Activated CD8-positive, alpha-beta memory T cell treated with anti-CD3 and anti-CD28 coated beads for 36 hours (primary cell): Measurements from ENCODE around the gene ZNF791. TPM values are rescaled to one million over a fixed set of nuclear protein-coding genes. Genes with fewer than 3 reads are reported as not detected.

Experiments
- CTCF ChIA-PET: fragments of 350-600 bp; sonication (Branson Sonifier 250); formaldehyde crosslinking; loops from one replicate; lab custom pipeline; 2021; ENCODE audit warnings: antibody characterized with exemption; lab: Charles Lee
- POLR2A ChIA-PET: fragments of 350-600 bp; sonication (Branson Sonifier 250); formaldehyde crosslinking; loops from one replicate; lab custom pipeline; 2021; ENCODE audit warnings: antibody characterized with exemption; lab: Charles Lee
- total RNA-seq, 2 experiments: library from RNA; stranded (reverse); gene quantifications; one replicate each; pipeline ENCODE4 v1.2.3, GENCODE V29; 2021

ZNF791 gene
- total RNA-seq, 2 experiments from 2014 or later, result 21.0 to 27.3 TPM

DNA sequence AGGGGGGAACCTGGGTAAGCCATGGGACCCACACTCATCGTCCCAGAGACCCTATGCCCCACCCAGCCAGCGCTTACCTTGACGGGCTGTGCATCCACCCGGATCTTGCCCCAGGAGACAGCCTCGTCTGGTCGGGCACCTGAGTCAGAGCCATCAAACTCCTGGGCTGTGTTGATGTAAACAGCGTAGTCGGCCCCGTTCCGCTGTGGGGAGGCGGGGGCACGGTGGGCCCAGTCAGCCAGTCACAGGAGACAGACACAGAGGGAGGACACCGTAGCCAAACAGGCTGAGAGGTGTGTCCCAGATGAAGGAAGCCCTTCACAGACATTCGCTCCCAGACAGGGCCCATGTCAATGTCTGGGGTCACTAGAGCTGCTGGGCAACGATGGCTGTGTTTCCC is 65.2 kb downstream of the ZNF791 start:
- POLR2A ChIA-PET, result no interaction called here

DNA sequence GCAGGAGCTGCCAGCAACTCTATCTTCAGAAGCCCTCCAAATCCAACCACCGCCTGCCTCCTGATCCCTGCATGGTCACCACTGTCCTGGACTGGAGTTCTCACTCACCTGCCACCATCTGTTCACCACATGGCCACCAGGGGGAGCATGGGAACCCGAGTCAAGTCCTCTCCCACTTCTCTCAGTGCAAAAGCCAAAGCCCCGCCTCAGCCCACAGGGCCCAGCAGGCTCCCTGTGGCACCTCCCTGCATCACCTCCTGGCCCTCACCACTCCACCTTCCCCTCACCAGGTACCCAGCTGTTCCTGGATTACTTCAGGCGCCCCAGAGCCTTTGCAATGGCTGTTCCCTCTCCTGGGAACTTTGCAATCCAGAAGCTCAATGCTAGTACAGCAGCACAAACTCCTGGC is 65.7 kb downstream of the ZNF791 start:
- POLR2A ChIA-PET, result no interaction called here
- CTCF ChIA-PET, result interaction anchor here (0.6 to 1.4 kb wide), 7 partner anchors 10 to 443 kb away, joined by 3 to 9 read pairs (median 3); partner anchors contain the start of genes MAN2B1, TRIR and WDR83

More for the DNA sequence above, 65.2 kb downstream of the ZNF791 start:
- CTCF ChIA-PET, result interaction anchor here (1.1 to 1.4 kb wide), 5 partner anchors 10 to 172 kb away, joined by 3 to 9 read pairs (median 3); partner anchors contain the start of genes MAN2B1 and WDR83

DNA sequence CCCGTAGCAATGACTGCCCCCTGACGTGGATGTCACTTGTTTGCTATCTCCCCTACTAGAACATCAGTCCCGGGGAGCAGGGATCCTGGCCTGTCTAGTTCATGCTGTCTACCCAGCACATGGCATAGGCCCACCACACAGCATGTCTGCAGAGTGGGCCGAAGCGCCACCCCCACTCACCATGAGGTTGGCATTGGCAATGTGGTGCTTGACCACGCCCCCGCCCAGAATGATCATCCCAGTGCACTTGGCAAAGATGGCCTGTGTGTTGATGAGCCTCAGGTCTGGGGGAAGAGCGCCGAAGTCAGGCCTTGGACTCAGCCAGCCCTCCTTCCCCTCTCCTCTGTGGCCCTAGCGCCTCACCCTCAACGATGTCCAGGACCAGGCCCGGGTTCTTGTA is 66.2 kb downstream of the ZNF791 start:
- CTCF ChIA-PET, result interaction anchor here (0.6 to 2.2 kb wide), 8 partner anchors 8 to 444 kb away, joined by 3 to 10 read pairs (median 3); partner anchors contain the start of genes MAN2B1, TRIR and WDR83
- POLR2A ChIA-PET, result no interaction called here

DNA sequence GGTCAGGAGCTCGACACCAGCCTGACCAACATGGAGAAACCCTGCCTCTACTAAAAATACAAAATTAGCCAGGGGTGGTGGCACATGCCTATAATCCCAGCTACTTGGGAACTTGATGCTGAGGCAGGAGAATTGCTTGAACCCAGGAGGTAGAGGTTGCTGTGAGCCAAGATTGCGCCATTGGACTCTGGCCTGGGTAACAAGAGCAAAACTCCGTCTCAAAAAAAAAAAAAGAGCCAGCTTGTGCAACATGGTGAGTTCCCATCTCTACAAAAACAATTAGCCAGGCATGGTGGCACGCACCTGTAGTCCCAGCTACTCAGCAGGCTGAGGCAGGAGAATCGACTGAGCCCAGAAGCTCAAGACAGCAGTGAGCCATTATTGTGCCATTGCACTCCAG is 67.3 kb downstream of the ZNF791 start:
- POLR2A ChIA-PET, result interaction anchor here (0.5 to 0.7 kb wide), 4 partner anchors 17 to 829 kb away, joined by 3 to 4 read pairs (median 3); no protein-coding TSS in a partner anchor
- CTCF ChIA-PET, result interaction anchor here (2.2 kb wide), 1 partner anchor 9 kb away, joined by 10 read pairs; a partner anchor contains a TSS

DNA sequence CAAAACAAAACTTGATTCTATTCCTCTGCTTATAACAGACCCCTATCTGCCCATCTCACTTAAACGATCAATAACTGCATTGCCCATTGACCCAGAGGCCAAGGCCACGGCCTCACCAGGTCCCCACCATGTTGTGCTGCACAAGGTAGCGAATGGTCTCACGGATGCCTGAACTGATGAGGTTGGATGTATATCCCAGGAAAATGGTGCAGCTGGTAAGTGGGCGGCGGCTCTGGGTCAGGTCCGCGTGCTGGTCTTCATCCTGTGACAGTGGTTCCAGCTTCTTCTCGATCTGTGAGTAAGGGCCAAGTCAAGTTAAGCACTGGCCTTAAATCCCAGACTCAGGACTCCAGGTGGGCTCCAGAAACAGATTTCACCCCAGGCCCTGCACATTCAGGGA is 69.3 kb downstream of the ZNF791 start:
- CTCF ChIA-PET, result interaction anchor here (1.1 to 1.8 kb wide), 3 partner anchors 9 to 98 kb away, joined by 3 to 6 read pairs (median 5); partner anchors contain the start of gene TRIR
- POLR2A ChIA-PET, result interaction anchor here (0.8 to 1.6 kb wide), 2 partner anchors 113 to 1245 kb away, joined by 3 to 5 read pairs; partner anchors contain the start of gene PRKCSH

DNA sequence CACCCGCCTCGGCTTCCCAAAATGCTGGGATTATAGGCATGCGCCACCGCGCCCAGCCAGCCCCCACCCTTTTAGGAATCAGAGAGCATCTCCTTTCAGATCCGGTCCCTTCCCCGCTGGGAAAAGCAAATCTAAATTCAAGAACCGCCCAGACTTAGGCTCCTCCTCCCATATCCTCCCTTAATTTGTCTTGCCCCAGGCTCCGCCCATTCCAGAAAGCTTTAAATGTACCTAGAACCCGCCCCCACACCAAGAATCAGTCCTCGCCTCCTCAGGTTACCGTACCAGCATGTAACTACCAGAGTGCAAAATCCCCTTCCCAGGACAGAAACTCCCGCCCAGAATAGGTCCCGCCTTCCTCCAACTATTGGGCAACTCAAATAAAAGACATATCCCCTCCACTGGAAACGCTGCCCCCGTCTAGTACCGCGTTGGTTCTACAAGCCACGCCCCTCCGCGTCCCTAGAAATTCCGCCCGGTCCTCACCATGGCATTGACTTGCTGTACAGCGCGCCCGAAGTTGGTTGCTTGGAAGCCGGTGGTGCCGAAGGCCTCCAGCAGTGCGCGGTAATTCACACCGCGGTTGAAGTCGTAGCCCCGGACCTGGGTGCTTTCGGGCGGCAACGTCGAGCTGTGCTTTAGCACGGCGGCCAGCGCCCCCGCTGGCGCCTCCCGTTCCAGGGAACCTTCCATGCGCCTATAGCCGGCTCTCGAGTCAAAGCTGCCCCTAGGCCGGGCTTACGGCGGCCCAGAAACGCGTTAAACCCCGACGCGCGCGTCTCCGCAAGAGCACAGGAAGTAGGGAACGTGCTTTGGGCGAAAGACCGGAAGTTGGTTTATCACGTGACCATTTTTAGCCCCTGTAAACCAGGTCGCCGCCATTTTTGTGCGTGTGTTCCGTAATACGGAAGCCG is 70.6 kb downstream of the ZNF791 start, which contains the start of gene DHPS:
Gene DHPS (minus strand): TSS at position 807 of the 914 bp plus-strand sequence. CDS start 114 bp downstream, at position 693.
- POLR2A ChIA-PET, result interaction anchor here (0.6 to 1.6 kb wide), 11 partner anchors 9 to 1306 kb away, joined by 3 to 7 read pairs (median 4); partner anchors contain the start of gene TNPO2
- CTCF ChIA-PET, result interaction anchor here (0.6 to 1.8 kb wide), 9 partner anchors 9 to 118 kb away, joined by 3 to 9 read pairs (median 4); partner anchors contain the start of genes FBXW9, JUNB, MAN2B1 and WDR83

Other genes starting within 250 kb of the ZNF791 start
- 1 to 10 TPM; 1.5 to 2.5 TPM for gene ZNF442, start 245.2 kb upstream of the ZNF791 start, total RNA-seq
- 1 to 10 TPM; 2.8 to 3.8 TPM for gene ZNF799, start 209.6 kb upstream of the ZNF791 start, total RNA-seq
- gene ZNF443, start 169.9 kb upstream of the ZNF791 start, total RNA-seq, result 1 to 10 TPM; 3.2 to 3.7 TPM
- gene ZNF709, start 126.1 kb upstream of the ZNF791 start, total RNA-seq, result 1 to 10 TPM; 1.7 to 2.2 TPM
- gene ZNF564, start 59.4 kb upstream of the ZNF791 start, total RNA-seq, result 1 to 10 TPM; 6.3 to 6.9 TPM
- gene ZNF490, start 107 bp upstream of the ZNF791 start, total RNA-seq, result 1 to 10 TPM; 7.1 to 8.1 TPM
- 10 to 100 TPM; 96.6 to 98.2 TPM for gene MAN2B1, start 55.8 kb downstream of the ZNF791 start, total RNA-seq
- gene WDR83, start 55.9 kb downstream of the ZNF791 start, total RNA-seq, result 10 to 100 TPM; 22.4 to 23.7 TPM
- 100 to 1,000 TPM; 100 to 106 TPM for gene DHPS, start 71.0 kb downstream of the ZNF791 start, total RNA-seq
- not detected for gene GNG14, start 77.1 kb downstream of the ZNF791 start, total RNA-seq
- 10 to 100 TPM; 10.2 to 10.5 TPM for gene FBXW9, start 85.7 kb downstream of the ZNF791 start, total RNA-seq
- 100 to 1,000 TPM; 145 to 148 TPM for gene TNPO2, start 113.0 kb downstream of the ZNF791 start, total RNA-seq
- 100 to 1,000 TPM; 225 to 233 TPM for gene TRIR, start 123.8 kb downstream of the ZNF791 start, total RNA-seq
- gene GET3, start 126.6 kb downstream of the ZNF791 start, total RNA-seq, result 10 to 100 TPM; 90.8 to 91.0 TPM
- not detected for gene BEST2, start 140.9 kb downstream of the ZNF791 start, total RNA-seq
- gene HOOK2, start 164.6 kb downstream of the ZNF791 start, total RNA-seq, result 10 to 100 TPM; 12.9 to 13.1 TPM
- 100 to 1,000 TPM; 262 TPM for gene JUNB, start 180.6 kb downstream of the ZNF791 start, total RNA-seq
- gene PRDX2, start 190.9 kb downstream of the ZNF791 start, total RNA-seq, result 100 to 1,000 TPM; 204 to 208 TPM
- 10 to 100 TPM; 29.1 to 29.9 TPM for gene THSD8, start 191.1 kb downstream of the ZNF791 start, total RNA-seq
- 10 to 100 TPM; 58.3 to 60.7 TPM for gene RNASEH2A, start 195.7 kb downstream of the ZNF791 start, total RNA-seq
- gene RTBDN, start 223.7 kb downstream of the ZNF791 start, total RNA-seq, result not detected
- gene MAST1, start 227.6 kb downstream of the ZNF791 start, total RNA-seq, result under 1 TPM; 0.59 to 0.92 TPM